Measurements from ENCODE around the gene ERCC5.

ERCC5 gene

GRCh38 chr13:102913914-102914313 lies 68.1 kb downstream of the ERCC5 start:
- Histone ChIP-seq H3K36me3 (no peaks in the 10 kb centered on the region), H3K27me3 (peaks cover 0 to 3% of the 10 kb centered on the region in 2 donors), H3K4me3 (no peak overlapping the region), H3K9me3 (no peaks in the 10 kb centered on the region), H3K4me1 (no peaks in the 10 kb centered on the region), H3K27ac (no peak overlapping the region)
- intact Hi-C loops (cut with DNase I; ENCODE audit: low total_unique reads): no loop called here
- TF ChIP-seq CTCF (IDR thresholded peaks at IDR 0.05): no peak
- no peak for DNase-seq

GRCh38 chr13:102914339-102914930 lies 68.6 kb downstream of the ERCC5 start:
- Histone ChIP-seq H3K4me3 (no peak overlapping the region), H3K27me3 (peaks cover 0 to 3% of the 10 kb centered on the region in 2 donors), H3K4me1 (no peaks in the 10 kb centered on the region), H3K9me3 (no peaks in the 10 kb centered on the region), H3K27ac (no peak overlapping the region), H3K36me3 (no peaks in the 10 kb centered on the region)
- intact Hi-C loops (cut with DNase I; ENCODE audit: low total_unique reads): no loop called here
- DNase-seq: no peak
- no peak for TF ChIP-seq CTCF (IDR thresholded peaks at IDR 0.05)

GRCh38 chr13:102915393-102915930 lies 69.6 kb downstream of the ERCC5 start:
- Histone ChIP-seq H3K27ac (no peak overlapping the region), H3K36me3 (no peaks in the 10 kb centered on the region), H3K4me1 (no peaks in the 10 kb centered on the region), H3K9me3 (no peaks in the 10 kb centered on the region), H3K4me3 (no peak overlapping the region), H3K27me3 (peaks cover 0 to 3% of the 10 kb centered on the region in 2 donors)
- intact Hi-C loops (cut with DNase I; ENCODE audit: low total_unique reads): no loop called here
- no peak for DNase-seq
- TF ChIP-seq CTCF (IDR thresholded peaks at IDR 0.05): no peak

- intact Hi-C loops (cut with DNase I; ENCODE audit: low total_unique reads): no loop called here
These were observed 71.2 kb downstream of the ERCC5 start for GRCh38 chr13:102917019-102917418.

GRCh38 chr13:102922184-102922583 lies 76.4 kb downstream of the ERCC5 start:
- Histone ChIP-seq H3K36me3 (no peaks in the 10 kb centered on the region), H3K9me3 (no peaks in the 10 kb centered on the region), H3K27me3 (no peaks in the 10 kb centered on the region), H3K27ac (no peak overlapping the region), H3K4me3 (no peak overlapping the region), H3K4me1 (no peaks in the 10 kb centered on the region)
- DNase-seq: no peak
- intact Hi-C loops (cut with DNase I; ENCODE audit: low total_unique reads): no loop called here
- TF ChIP-seq CTCF (IDR thresholded peaks at IDR 0.05): no peak

More at GRCh38 chr13:102917019-102917418, 71.2 kb downstream of the ERCC5 start:
- no peak for DNase-seq
- Histone ChIP-seq H3K36me3 (no peaks in the 10 kb centered on the region), H3K9me3 (no peaks in the 10 kb centered on the region), H3K27me3 (peaks cover 0 to 3% of the 10 kb centered on the region in 2 donors), H3K27ac (no peak overlapping the region), H3K4me1 (no peaks in the 10 kb centered on the region), H3K4me3 (no peak overlapping the region)
- no peak for TF ChIP-seq CTCF (IDR thresholded peaks at IDR 0.05)
